K562 treated with DMSO at 1 percent for 12 hours (cell line): ENCODE results near the gene IFT25. TPM values are rescaled to one million over a fixed set of nuclear protein-coding genes. Genes with fewer than 3 reads are reported as not detected.

Experiments
- total RNA-seq: library from RNA; unstranded; fragments of 300-600 nt; gene quantifications from 2 replicates; pipeline ENCODE4 v1.2.3, GENCODE V29; 2022; ENCODE audit not compliant: insufficient read depth

IFT25 gene
- total RNA-seq = 56.1 and 77.0 TPM in 2 replicates

GRCh38 chr1:53945433-53946251, at the start of gene IFT25:
Gene IFT25 (minus strand): TSS chr1:53945699. CDS start chr1:53940082, 5,617 bp downstream.

DNA sequence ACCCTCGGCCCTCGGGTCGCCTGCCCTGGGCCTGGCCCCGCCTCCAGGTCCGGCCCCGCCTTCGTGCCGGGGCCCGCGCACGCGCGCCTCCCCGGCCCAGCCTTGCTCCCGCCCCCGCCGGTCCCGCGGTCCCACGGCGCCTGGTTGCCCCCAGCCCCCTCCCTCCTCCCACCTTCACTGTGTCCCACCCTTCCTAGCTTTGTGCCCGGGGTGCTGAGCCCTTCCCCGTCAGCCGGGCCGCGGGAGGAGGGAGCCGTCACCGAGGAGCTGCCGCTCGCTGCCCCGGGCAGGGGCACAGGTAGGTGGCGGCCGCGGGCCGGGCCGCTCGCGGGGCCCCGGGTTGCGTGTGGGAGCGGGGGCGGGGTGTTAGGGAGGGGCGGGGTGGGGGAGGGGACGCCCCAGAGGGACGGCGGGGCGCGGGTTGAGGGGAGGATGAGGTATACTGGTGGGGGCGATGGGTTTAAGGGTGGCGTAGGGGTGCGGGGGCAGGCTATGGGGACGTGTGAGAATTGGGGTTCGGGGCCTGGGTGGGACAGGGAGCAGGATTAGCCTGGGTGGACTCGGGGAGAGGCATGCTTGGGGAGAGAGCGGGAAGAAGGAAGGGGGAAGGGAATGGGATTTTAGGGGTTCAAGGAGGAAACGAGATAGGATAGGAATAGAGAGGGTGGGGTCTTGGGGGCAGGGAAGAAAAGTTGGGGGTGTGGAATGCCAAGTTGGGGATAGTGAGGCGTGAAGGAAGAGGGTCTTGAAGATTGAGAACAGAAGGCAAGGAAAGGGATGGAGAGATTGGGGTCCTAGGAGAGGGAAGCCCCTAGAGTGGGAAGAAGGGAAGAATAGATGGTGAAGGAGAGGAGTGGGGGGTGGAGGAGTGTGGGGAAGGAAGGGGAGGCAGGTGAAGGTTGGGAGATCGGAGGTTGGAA, 1.0 kb upstream of the IFT25 start, which contains the start of gene LRRC42:
TSS of gene LRRC42 (plus strand) at position 99 of the 920 bp plus-strand sequence. CDS start 5,650 bp downstream, outside the sequence.

GRCh38 chr1:53893999-53894636, 51.4 kb downstream of the IFT25 start, which contains the start of gene DIO1:
Gene DIO1 (plus strand): TSS chr1:53894187. CDS start chr1:53894211, 24 bp downstream.

GRCh38 chr1:53889304-53890298, 55.9 kb downstream of the IFT25 start, which contains the start of gene YIPF1:
Gene YIPF1 (minus strand): TSS chr1:53889797. CDS start chr1:53888937, 860 bp downstream.

Other genes starting within 250 kb of the IFT25 start
- gene GLIS1, start 206.5 kb downstream of the IFT25 start, total RNA-seq = 0.43 TPM in 1 of 2 replicates, not detected in the other
- gene NDC1, start 107.4 kb downstream of the IFT25 start, total RNA-seq = 10.7 and 34.7 TPM in 2 replicates
- gene YIPF1, start 55.9 kb downstream of the IFT25 start, total RNA-seq = 25.9 and 43.9 TPM in 2 replicates
- gene DIO1, start 51.5 kb downstream of the IFT25 start, total RNA-seq = 0.41 TPM in 1 of 2 replicates, not detected in the other
- 30.0 and 41.3 TPM in 2 replicates for gene LRRC42, start 651 bp upstream of the IFT25 start, total RNA-seq
- not detected in 2 replicates for gene LDLRAD1, start 72.5 kb upstream of the IFT25 start, total RNA-seq
- gene TMEM59, start 107.5 kb upstream of the IFT25 start, total RNA-seq = 196 and 214 TPM in 2 replicates
- gene TCEANC2, start 107.9 kb upstream of the IFT25 start, total RNA-seq = 2.8 and 5.0 TPM in 2 replicates
- gene CDCP2, start 207.3 kb upstream of the IFT25 start, total RNA-seq = not detected in 2 replicates